HL-60/S4 treated with retinoic acid at 250 ng/mL for 4 days and 3 days (cell line): ENCODE measurements around the gene KLHL30.

Source experiments
- in situ Hi-C: fragments of 300-500 bp; cut with MboI; formaldehyde crosslinking; loops from 2 replicates; pipeline ENCODE4 v1.7.0; 2022; ENCODE audit warnings: low sequenced_read_pairs

KLHL30 gene

DNA sequence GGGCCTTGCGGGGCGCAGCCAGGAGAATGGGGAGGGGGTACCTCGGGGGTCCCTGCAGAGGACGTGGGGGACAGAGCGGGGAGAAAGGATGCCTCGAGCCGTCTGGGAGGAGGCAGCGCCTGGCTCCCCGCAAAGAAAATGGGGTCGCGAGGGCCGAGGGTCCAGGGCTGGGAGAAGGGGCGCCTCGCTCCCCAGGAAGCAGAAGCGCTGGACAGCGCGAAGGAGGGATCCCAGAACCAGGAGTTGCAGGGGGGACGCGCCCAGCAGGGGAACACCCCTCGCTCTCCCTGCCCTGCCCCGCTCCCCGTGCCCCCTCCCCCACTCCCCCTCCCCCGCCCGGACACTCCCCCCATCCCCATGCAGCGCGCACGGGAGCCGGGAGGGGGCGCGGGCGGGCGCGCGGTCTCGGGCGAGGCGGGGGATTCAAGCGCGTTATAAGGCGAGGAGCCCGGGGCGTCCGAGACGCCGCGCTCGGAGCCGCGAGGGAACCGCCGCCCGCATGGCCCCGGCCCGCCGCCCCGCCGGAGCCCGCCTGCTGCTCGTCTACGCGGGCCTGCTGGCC, 20.1 kb downstream of the KLHL30 start, which contains the start of gene ERFE:
ERFE (plus strand) TSS at position 462 of the 562 bp plus-strand sequence; CDS start at position 500, 38 bp downstream.
- in situ Hi-C loops, result no loop called here

DNA sequence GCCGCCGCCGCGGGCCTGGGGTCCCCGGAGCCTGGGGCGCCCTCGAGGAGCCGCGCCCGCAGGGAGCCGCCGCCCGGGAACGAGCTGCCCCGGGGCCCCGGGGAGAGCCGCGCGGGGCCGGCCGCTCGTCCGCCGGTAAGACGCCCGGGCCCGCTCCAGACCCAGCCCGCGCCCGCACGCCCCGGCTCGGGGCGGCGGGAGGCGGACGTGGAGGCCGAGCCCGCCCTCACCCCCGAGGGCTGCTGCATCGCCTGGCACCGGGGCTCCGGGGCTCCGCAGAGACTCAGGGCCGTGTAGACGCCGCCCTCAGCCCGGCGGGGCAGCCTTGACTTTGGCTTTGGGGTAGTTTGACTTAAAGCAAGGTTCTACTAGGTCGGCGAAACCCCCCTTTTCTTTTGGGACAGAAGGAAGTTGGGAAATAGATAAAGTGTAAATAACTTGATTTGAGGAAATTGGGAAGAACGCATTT, 20.6 kb downstream of the KLHL30 start:
- in situ Hi-C loops, result no loop called here

GRCh38 chr2:238159661-238160205, 21.3 kb downstream of the KLHL30 start:
- in situ Hi-C loops, result no loop called here

- in situ Hi-C loops, result no loop called here
Observed at GRCh38 chr2:238160206-238161129, 22.0 kb downstream of the KLHL30 start.

DNA sequence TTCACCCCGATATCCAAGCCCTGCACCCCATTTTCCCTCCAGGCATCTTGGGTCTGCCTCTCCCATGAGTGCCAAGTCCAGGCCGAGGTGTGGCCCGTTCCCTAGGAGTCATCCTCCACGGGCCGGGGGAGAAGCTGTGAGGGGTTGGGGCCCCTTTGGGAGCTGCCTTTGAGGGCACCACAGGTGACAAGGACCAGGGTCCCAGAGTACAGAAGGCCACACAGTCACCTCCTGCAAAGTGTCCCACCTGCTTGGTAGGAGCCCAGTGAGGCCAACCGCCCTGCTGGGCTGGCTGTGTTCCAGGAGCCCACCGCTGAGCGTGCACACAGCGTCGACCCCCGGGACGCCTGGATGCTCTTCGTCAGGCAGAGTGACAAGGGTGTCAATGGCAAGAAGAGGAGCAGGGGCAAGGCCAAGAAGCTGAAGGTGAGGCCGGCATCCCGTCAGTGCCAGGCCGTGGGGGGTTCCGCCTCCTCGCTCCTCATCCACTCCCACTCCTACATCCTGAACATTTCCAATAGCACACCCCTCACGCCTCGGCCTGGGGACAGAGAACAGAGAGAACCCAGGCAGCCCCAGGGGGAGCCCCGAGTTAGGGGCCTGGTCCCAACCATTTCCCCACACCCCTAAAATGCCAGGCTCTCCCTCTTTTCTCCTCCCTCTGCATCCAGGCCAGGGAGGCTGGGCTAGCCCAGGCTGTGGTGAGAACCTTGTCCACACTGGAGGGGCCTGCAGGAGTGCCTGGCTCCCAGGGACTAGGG, 23.0 kb downstream of the KLHL30 start:
- in situ Hi-C loops, result no loop called here

DNA sequence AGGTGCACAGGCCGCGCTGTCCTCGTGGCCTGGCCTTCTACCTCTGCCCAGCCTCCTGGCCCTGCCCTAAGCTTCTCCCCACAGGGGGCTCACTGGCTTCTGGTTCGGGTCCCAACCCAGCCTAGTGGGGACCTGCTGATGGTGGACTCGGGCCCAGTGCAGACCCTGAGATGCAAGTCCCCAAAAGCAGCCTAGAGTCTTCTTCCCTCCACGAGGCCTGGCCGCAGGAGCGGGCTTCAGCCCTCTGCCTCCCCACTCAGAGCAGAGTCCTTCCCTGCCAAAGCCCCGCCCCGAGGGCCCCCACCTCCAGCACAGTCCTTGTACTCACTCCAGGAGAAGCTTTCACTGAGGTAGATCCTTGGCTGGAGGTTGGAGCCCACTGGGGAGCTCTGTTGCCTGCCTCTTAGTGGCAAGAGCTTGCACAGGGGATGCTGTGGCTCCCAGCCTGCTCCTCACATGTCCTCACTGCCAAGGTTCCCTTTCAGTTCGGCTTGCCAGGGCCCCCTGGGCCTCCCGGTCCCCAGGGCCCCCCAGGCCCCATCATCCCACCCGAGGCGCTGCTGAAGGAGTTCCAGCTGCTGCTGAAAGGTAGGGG, 23.9 kb downstream of the KLHL30 start:
- in situ Hi-C loops, result no loop called here

- in situ Hi-C loops, result no loop called here
Observed at GRCh38 chr2:238162846-238163441, 24.5 kb downstream of the KLHL30 start.

DNA sequence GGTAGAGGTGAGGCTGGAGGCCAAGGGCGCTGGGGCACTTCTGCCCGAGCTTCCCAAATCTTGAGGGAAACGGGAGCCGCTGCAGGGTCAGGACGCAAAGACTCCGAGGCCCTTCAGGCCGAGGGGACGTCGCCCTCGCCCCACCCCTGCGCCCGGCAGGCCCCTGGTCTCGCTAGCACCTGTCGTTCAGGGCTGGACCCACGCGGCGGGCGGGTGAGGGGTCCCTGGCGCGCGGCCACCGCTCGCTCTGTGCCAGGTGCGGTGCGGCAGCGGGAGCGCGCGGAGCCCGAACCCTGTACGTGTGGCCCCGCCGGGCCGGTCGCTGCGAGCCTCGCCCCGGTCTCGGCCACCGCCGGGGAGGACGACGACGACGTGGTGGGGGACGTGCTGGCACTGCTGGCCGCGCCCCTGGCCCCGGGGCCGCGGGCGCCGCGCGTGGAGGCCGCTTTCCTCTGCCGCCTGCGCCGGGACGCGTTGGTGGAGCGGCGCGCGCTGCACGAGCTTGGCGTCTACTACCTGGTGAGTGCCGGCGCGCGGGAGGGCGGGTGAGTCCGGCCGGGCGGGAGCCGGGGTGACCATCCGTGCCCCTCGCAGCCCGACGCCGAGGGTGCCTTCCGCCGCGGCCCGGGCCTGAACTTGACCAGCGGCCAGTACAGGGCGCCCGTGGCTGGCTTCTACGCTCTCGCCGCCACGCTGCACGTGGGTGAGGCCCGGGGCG, 25.2 kb downstream of the KLHL30 start:
- in situ Hi-C loops, result no loop called here

- in situ Hi-C loops, result no loop called here
Observed at GRCh38 chr2:238164906-238165287, 26.4 kb downstream of the KLHL30 start.

- in situ Hi-C loops, result no loop called here
Observed at GRCh38 chr2:238165288-238165921, 26.9 kb downstream of the KLHL30 start.

DNA sequence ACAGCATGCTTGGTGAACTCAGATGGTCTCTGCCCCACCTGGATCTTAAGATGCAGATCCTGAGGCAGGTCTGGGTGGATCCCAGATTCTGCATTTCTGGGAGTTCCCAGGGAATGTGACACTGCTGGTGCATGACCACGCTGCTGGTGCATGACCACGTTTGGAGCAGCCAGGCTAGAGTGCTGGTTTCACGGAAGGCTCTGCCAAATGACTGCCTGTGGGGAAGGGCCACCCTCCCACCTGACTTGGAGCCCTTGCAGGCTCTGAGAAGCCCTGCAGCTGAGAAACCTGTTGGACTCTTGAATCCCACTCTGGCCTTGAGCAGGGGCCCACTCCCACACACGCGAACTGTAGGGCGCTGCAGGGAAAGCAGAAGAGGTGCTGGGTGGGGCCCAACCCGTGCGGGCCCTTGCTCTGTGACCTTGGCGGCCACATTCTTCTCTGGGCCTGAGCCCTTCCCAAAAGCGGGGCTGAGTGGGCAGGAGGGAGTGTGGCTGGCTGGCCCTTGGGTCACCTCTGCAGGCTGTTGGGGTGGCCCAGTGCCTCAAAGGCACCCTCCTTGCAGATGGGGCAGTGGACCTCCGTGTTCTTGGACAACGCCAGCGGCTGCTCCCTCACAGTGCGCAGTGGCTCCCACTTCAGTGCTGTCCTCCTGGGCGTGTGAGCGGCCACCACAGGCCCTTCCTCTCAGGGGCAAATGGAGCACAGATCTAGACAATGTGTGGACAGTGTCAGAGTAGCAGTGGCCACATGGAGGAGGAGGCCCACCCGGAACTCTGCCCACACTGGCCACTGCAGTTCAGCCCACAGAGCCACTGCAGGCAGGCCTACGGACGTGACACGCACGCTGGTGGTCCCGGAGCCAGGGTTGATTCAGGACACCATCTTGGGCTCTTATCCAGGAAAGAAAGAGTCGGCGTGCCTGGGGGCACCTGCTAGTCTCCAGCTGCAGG, 28.2 kb downstream of the KLHL30 start:
- in situ Hi-C loops, result no loop called here

DNA sequence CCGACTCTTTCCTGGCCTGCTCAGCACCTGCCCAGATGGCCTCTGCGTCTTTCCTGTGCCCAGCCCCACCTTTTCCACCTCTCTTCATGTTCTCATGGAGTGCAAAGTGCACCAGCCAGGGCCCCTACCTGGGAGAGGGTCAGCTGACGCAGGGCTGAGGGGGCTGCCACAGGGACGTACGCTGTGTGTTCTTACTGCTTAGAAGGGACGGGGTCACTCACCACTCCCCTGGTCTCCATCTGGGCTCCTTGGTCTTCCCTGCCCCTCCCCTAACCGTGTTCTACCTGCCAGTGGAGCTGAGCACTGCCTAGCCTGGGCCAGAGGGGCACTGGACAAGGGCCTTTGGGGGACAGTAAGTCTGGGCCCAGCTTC, 28.9 kb downstream of the KLHL30 start:
- in situ Hi-C loops, result no loop called here

- in situ Hi-C loops, result no loop called here
Observed at GRCh38 chr2:238167761-238168160, 29.3 kb downstream of the KLHL30 start.

- in situ Hi-C loops, result no loop called here
Observed at GRCh38 chr2:238168196-238169047, 30.0 kb downstream of the KLHL30 start.

GRCh38 chr2:238169048-238169707, 30.7 kb downstream of the KLHL30 start:
- in situ Hi-C loops, result no loop called here

- in situ Hi-C loops, result no loop called here
Observed at GRCh38 chr2:238169708-238170251, 31.3 kb downstream of the KLHL30 start.
